ENCODE results near the gene DTL. TPM values are rescaled to one million over a fixed set of nuclear protein-coding genes. Genes with fewer than 3 reads are reported as not detected.

Gene DTL
- polyA plus RNA-seq, 2 of the 4 experiments (the other 2 are of a cell fraction), result 22.0 to 30.2 TPM

- 67% methylated on average over 1 of the region's 1 CpG for WGBS (ENCODE audit: missing lambda C conversion rate)
- no peak overlapping the region for H3K4me3 ChIP-seq
- ChIA-PET CTCF (interaction anchor here (1.1 to 2.2 kb wide), 3 partner anchors 13 to 185 kb away, joined by 3 to 7 read pairs (median 3); no protein-coding TSS in a partner anchor), POLR2A (no interaction called here)
- H3K4me2 ChIP-seq, result no peak overlapping the region
- TF ChIP-seq CTCF (IDR thresholded peaks at IDR 0.05), result no peak
- TF ChIP-seq, protein P1, sequence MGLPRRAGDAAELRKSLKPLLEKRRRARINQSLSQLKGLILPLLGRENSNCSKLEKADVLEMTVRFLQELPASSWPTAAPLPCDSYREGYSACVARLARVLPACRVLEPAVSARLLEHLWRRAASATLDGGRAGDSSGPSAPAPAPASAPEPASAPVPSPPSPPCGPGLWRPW (IDR thresholded peaks at IDR 0.05), result no peak
- no peak for TF ChIP-seq HDAC2 (IDR thresholded peaks at IDR 0.05)
- TF ChIP-seq JUN (IDR thresholded peaks at IDR 0.05), result no peak
- no peak for TF ChIP-seq NR3C1 (IDR thresholded peaks at IDR 0.05)
- TF ChIP-seq ZC3H11A (IDR thresholded peaks at IDR 0.05), result no peak
- no peak for TF ChIP-seq HOXA7 (CRISPR knock-in tag; IDR thresholded peaks at IDR 0.05)
- no peak for TF ChIP-seq ZSCAN20 (CRISPR knock-in tag; IDR thresholded peaks at IDR 0.05)
- TF ChIP-seq PHF8 (IDR thresholded peaks at IDR 0.05; ENCODE audit: borderline replicate concordance, low read depth), result no peak
- no peak for TF ChIP-seq NFE2L2 (conservative IDR thresholded peaks at IDR 0.05; ENCODE audit: low read length)
- DNase-seq (ENCODE audit: low read depth in 1 of 2, low spot score in 1 of 2), result no peak
- no peaks in the 10 kb centered on the region for H3K4me1 ChIP-seq
- no peak for FAIRE-seq
- no peaks in the 10 kb centered on the region for H3K9me3 ChIP-seq
- no peak for ATAC-seq
- no peak overlapping the region for H3K27ac ChIP-seq
Observed at GRCh38 chr1:212106286-212106792, 70.8 kb downstream of the DTL start.

DNA sequence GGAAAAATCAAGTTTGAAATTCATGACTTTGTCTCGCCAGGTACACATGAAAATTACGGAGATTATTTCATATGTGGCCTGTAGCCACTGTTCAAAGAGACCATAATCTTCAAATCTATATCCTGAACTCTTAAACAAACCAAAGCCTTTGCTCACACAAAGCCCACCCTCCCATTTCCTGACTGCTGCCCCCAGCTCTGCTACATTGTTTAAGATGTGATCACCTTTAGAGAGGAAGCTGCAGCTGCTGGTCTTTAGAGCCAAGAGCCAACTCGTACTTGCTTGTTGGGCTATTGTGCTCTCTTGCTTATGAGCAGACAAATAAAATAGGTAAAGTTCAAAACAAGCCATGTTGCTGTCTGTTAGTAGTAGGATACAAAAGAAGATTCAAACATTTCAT lies 71.9 kb downstream of the DTL start:
- FAIRE-seq (no peak), DNase-seq (ENCODE audit: low read depth in 1 of 2, low spot score in 1 of 2) (no peak), ATAC-seq (no peak)
- Histone ChIP-seq H3K9me3 (no peaks in the 10 kb centered on the region), H3K27ac (no peak overlapping the region), H3K4me2 (no peak overlapping the region), H3K4me3 (no peak overlapping the region), H3K4me1 (no peaks in the 10 kb centered on the region)
- ChIA-PET POLR2A (no interaction called here), CTCF (interaction anchor here (0.8 to 2.2 kb wide), 2 partner anchors 12 to 184 kb away, joined by 4 to 7 read pairs; no protein-coding TSS in a partner anchor)
- 95% methylated on average over 3 of the region's 3 CpGs for WGBS (ENCODE audit: missing lambda C conversion rate)
- TF ChIP-seq RAD21 (conservative IDR thresholded peaks at IDR 0.05 in 1 of 2, IDR thresholded peaks at IDR 0.05 in 1 of 2) (no peak), ATOH8 (CRISPR knock-in tag; IDR thresholded peaks at IDR 0.05; ENCODE audit: low read depth) (no peak), ZFP36 (IDR thresholded peaks at IDR 0.05; ENCODE audit: borderline replicate concordance, partially characterized antibody) (no peak), CHD2 (IDR thresholded peaks at IDR 0.05; ENCODE audit: low read length, partially characterized antibody) (no peak), NR3C1 (IDR thresholded peaks at IDR 0.05) (no peak), NFE2L2 (conservative IDR thresholded peaks at IDR 0.05; ENCODE audit: low read length) (no peak), PHF8 (IDR thresholded peaks at IDR 0.05; ENCODE audit: borderline replicate concordance, low read depth) (no peak), RFX5 (IDR thresholded peaks at IDR 0.05) (no peak), PBX3 (IDR thresholded peaks at IDR 0.05) (no peak), HEYL (CRISPR knock-in tag; IDR thresholded peaks at IDR 0.05) (no peak), ZNF302 (CRISPR knock-in tag; IDR thresholded peaks at IDR 0.05) (no peak)
- TF ChIP-seq, protein P1 (IDR thresholded peaks at IDR 0.05), result no peak

DNA sequence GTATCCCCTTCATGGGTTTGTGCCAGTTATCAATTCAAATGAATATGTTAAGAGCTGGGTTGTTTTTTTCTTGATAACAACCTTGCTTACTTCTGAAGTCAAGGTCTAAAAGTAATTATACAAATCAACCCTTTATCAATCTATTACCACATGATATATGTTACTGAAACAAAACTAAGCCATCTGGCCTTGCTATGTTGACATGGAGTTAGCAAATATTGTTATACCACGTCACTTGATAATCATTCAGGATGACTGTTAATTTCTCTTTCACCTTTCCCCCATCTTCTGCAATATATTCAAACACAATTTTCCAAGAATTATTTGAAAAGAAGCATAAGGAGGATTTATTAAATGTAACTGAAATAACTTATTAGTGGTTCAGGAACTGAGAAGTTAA lies 72.6 kb downstream of the DTL start:
- Histone ChIP-seq H3K27ac (no peak overlapping the region), H3K4me3 (no peak overlapping the region), H3K4me1 (no peaks in the 10 kb centered on the region), H3K4me2 (no peak overlapping the region), H3K9me3 (no peaks in the 10 kb centered on the region)
- POLR2A ChIA-PET, result no interaction called here
- ATAC-seq (no peak), FAIRE-seq (no peak), DNase-seq (ENCODE audit: low read depth in 1 of 2, low spot score in 1 of 2) (no peak)
- CTCF ChIA-PET, result interaction anchor here (0.8 kb wide), 2 partner anchors 11 to 46 kb away, joined by 3 to 4 read pairs; no protein-coding TSS in a partner anchor
- TF ChIP-seq MAFK (IDR thresholded peaks at IDR 0.05; ENCODE audit: partially characterized antibody), result no peak
- no peak for TF ChIP-seq RFX5 (IDR thresholded peaks at IDR 0.05)
- no peak for TF ChIP-seq POLR2AphosphoS2 (conservative IDR thresholded peaks at IDR 0.05; ENCODE audit: low read length)
- TF ChIP-seq CHD4 (IDR thresholded peaks at IDR 0.05; ENCODE audit: borderline replicate concordance), result no peak
- TF ChIP-seq EHMT2 (IDR thresholded peaks at IDR 0.05; ENCODE audit: low read depth), result no peak
- no peak for TF ChIP-seq KDM1A (IDR thresholded peaks at IDR 0.05; ENCODE audit: low read depth)
- TF ChIP-seq RARB (CRISPR knock-in tag; IDR thresholded peaks at IDR 0.05), result no peak
- TF ChIP-seq FOSL2 (IDR thresholded peaks at IDR 0.05), result no peak
- no peak for TF ChIP-seq FOSL2 (CRISPR knock-in tag; IDR thresholded peaks at IDR 0.05)
- no peak for TF ChIP-seq CHD2 (IDR thresholded peaks at IDR 0.05; ENCODE audit: low read length, partially characterized antibody)
- TF ChIP-seq JUN (IDR thresholded peaks at IDR 0.05), result no peak
- TF ChIP-seq KDM5A (IDR thresholded peaks at IDR 0.05), result no peak
- TF ChIP-seq FOXS1 (CRISPR knock-in tag; IDR thresholded peaks at IDR 0.05), result no peak
- no peak for TF ChIP-seq JUNB (IDR thresholded peaks at IDR 0.05)
- WGBS (ENCODE audit: missing lambda C conversion rate), result 85% methylated on average over 1 of the region's 1 CpG
